ENCODE results near the gene WDFY1.

DNA sequence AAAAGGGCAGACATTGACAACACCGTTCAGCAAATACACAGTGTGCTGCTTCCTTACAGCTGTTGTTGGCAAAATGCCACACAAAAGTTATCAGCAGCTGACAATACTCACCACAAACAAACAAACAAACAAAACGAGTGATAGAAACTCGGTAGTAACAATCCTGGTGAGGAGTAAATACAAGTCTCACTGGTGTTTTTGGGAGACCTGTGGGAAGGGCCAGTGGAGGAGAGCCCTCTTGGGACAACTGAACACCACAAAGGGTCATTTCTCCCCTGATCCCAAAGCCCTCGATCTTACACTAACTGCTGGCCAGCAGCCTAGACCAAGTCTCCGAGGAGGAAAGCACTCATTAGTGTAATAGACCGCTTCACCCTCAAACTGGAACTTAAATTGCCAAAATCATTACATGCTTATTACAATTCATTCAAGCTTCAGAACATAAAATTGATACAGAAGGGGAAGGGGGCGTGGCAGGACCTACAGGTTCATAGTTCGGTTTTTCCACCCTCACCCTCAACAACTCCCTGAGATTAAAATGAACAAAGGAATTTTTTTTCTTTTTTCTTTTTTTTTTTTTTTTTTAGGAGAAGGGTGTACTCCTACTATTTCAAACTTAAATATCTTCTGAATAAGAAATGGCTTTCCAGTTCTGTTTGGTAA, 112.8 kb downstream of the WDFY1 start:
- TF ChIP-seq CTCF (IDR thresholded peaks at IDR 0.05) (no peak), EZH2 (IDR thresholded peaks at IDR 0.05; ENCODE audit: borderline replicate concordance, insufficient read depth, low read depth, low read length, poor library complexity, severe bottlenecking) (no peak)

All from B cell (primary cell).